CD4-positive, alpha-beta T cell treated with Interferon alpha-2 for 1 hour (primary cell): ENCODE results near the gene MEIS1.

Experiments
- DNase-seq, 2 donors: peaks; one replicate each; pipeline ENCODE4 v3.0.0-alpha.2; 2020 to 2022

The MEIS1 gene

DNA sequence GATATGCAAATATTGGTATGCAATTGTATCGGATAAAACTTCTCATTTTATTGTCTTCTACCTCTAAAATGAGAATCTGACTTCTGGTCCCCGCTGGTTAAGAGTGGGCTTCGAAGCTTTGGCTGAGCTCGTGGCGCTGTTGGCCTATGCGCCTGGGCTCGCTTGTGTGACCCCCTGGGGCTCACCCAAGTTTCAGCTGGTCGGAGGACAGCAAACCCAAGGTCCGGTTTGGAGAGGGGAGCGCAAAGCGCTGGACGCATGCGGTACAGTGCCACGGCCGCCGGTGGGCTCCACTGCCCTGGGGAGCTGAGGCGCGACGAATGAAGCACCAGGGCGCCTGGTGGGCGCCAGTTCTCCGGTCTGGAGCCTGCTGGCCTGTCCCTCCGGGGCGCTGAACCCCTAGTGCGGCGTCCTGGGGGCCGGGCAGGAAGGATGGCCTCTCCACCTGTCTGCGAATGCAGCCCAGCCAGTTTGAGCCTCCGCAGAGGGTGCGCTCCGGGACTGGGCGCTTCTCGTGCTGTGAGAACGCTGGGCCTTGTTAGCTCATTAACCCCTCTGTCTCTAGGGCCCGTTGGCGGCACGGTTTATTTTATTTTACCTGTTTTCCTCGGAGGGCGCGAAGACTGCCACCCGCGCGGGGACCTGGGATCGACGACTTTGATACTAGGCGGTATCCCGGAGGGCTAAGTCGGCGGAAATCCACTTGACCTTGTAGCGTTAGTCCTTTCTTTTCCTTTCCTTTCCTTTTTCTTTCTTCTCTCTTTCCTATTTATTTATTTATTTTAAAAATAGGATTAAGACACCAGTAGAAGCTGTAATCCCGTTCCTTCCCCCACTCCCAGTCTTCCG is 10.4 kb downstream of the MEIS1 start:
- no peak for DNase-seq

DNA sequence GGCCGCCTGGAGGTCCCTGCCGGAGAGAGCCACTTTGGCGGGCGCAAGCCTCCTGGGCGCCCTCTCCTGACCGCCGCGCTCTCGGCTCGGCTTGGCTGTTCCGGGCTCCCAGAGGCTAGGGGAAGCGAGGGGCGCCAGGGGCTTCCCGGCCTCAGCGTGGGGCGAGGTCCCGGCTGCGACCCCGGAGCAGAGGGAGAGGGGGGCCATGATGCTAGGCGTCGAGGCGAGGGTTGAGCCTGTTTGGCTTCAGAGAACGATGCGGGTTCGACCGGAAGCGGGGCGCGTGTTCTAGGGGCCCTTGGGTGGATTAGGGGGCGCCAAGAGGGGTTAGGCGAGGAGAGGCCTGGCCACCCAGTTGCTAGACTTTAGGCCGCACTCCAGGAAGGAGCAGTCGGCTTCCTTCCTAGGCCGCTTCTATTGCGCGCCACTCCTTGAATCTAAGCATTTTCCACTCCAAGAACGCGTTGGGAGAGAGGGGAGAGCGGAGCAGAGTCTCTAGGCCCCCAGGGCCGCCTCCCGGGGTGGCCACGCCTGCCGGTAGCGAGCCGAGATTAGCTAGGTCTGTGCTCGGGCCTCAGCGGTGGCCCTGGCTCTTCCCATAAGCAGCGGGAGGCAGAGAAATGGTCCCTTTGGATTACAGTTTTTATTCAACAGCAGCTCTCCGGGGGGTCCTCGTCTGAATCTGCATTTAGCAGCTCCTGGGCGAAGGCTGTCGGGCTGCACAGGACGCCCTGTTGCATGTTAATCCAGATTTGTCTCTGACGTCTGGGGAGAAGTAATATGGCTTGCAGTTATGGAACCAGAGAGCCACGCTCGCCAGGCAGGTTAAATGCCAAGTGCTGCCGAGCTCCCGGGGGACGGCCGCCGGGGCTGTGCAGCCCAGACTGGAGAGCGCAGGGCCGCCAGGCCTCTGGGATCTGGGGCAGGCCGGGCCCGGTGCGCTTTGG is 11.3 kb downstream of the MEIS1 start:
- DNase-seq, result no peak

DNA sequence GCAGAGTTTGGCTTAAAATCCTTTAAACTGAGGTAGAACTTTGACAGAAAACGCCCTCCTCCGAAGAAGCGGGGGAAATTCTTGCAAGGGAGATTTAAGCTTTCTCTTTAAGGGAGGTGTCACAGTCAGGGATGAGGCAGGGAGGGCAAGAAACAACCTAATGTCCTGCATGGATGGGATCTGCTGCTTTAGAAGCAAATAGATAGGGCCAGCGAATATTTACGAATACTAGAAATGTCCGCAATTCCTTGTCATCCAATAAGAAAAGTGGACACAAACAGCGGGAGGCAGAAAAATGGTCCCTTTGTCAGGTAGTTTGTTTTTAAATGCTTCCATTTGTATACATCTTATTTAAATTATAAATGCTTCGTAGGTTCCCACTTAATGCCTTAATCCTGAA is 12.0 kb downstream of the MEIS1 start:
- no peak for DNase-seq

DNA sequence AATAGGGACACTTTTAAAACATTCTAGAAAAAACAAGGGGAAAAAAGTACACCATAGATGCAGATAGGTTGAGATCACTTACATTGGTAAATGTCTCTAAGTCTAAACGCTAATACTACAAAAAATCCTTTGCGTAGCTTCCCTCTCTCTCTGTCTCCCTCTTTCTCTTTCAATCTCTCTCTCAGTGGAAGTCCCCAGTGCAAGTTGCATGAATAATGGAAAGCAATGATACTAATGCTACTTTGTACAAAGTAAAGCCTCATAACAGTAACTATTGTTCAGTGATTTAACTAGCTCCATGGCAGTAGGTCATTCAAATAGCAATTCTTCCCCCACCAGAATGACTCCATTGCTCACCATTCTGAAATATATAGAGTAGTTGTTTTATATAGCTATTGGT is 12.8 kb downstream of the MEIS1 start:
- no peak for DNase-seq

DNA sequence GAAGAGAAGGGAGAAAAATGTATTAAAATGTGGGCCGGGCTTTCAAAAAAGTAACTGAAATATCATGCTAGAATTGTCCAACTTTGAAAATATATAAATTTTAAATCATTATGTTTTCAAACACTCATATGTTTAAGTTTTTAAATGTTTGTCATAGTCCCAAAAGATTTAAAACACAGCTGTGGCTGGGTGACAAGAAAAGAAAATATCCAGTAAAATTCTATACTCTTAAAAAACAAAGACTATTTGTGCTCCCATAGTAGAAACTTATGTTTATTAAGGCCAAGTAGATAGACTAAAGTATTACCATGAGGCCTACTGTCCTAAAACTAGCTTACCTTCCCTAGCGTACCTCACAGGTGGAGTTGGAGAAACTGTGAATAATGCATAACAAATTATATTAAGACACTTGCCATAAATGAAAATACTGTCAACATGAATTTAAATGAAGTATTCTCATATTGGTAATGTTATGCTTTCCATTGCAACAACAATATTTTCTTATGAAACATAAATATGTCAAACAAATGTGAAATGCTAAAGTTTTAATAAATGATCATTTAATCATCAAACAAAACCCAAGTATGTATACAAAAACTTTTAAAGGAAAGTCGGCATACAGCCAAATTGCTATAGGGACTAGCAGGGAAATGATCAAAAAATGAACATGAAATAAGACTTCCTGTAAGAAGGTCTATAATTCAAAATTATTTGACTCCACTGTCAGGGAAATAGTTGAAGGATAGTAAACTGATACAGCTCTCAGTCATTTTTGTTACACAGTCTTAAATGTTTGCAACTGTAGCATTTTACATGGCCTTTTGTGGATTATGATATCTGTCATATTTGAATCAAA is 13.4 kb downstream of the MEIS1 start:
- DNase-seq, result no peak

DNA sequence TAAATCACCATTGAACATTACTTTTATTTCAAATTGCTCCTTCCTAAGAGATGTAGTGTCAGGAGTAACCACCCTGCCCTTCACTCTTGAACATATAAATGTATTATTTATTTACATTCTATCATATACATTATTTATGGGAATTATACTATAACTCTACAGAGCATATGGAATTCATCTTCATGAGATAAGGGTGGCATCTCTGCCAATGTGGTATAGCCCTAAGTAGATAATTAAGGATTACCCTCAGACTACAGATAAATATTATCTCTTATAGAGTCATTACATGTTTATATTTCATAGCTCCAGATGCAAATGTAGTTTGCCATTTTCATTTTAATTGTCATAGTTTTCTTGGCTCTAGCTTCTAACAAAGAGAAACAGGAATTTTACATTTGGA is 17.3 kb downstream of the MEIS1 start:
- DNase-seq, result no peak

DNA sequence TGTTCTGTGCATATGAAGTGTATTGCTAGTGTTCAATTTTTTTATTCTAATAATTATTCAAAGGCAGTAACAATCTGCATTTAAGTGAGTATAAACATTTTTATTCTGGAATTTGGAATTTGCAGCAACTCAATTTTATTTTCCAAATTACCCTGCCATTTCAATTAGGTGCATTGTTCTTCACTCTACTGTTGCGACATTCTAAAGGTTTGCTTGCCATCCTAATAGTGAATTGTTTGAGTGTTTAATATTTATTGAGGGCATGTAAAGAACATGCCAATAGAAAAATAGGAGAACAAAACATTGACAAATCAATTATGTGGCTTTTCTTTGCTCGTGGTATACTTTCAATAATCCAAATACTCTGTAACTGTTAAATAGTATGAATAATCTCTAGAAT is 18.0 kb downstream of the MEIS1 start:
- no peak for DNase-seq

DNA sequence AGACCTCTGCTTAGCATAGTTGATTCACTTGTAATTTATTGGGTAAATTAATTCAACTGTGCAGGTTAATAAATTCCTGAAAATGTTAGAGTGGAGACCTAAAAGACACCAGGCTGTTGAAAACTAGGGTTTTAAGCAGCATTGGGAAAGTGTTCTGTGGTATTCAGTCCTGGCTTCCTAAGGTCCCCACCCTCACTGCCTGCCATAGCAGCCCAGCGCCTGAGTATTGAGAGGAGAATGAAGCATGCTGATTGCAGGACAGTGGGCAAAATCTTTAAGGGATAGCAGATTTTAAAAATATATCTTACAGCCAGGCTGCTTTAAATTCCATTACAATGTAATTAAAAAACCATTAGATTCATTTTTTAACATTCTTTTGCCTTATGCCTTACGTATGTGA is 20.6 kb downstream of the MEIS1 start:
- no peak for DNase-seq

DNA sequence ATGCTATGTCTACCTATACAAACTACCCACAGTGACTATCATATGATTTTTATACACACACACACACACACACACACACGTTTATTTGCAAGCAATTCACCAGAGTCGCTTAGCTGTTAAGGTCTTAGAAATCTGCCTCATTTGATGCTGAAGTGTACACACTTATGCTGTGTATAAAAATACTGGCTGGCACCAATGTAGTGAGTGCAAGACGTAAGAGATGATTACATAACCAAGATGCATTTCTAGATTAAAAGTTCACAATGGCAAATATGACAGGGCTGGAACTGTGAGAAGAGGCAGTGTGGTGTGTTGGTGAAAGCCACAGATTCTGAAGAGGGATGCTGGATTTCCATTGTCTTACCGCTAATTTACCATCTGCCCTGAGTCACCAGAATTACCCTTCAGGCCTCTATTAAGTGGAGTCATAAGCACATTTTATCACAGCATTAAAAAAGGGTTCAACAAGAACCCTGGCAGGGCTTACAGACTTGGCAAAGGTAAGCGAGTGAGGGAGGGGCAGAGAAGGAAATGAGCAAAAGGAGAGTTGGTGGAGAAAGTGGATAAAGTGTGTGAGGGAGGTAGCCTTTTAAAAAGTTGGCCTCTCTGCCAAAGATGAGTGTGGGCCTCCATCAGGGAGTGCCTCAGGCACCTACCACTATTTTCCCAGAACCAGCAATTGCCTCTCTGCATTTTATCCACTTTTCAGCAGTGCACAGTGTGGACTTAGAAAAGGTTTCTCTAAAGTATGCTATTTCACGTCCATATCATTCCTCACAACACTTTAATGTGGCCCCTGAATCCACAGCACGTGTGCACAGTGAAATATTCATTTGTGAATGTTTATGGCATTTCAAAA is 21.5 kb downstream of the MEIS1 start:
- no peak for DNase-seq

DNA sequence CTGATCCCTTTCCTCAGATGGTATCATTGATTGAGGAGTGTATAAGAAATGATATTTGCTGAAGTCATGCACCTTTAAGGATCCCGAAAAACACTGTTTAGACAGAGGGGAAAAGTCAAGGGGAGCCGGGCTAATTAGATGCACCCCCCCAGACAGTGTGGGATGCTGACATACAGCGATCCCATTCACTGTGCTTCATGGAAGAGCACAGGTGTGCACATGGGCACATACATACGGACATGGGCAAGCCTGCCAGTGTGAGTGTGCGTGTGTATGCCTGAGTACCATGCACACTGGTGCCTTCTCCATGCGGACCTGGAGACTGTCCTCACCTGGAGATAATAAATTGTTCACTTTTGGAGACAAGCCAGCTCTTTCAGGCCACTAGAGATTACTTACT is 22.6 kb downstream of the MEIS1 start:
- no peak for DNase-seq

DNA sequence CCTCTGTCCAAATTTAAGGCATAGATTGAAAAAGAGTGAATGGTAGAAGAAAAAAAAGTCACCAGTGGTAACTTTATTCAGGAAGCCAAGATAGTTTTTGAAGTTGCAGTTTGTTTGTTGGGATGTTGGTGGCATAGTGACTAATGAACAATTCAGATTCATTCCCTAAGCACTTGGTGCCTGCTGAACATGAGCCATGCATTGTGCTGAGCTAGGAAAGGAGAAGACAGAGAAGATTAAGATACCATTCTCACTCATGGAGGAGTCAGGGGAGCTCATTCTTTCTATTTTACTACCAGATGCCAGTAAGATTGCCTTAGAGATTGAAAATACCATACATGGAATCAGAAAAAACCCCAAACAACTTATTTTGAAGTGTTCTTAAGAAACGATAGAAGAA is 25.1 kb downstream of the MEIS1 start:
- no peak for DNase-seq

DNA sequence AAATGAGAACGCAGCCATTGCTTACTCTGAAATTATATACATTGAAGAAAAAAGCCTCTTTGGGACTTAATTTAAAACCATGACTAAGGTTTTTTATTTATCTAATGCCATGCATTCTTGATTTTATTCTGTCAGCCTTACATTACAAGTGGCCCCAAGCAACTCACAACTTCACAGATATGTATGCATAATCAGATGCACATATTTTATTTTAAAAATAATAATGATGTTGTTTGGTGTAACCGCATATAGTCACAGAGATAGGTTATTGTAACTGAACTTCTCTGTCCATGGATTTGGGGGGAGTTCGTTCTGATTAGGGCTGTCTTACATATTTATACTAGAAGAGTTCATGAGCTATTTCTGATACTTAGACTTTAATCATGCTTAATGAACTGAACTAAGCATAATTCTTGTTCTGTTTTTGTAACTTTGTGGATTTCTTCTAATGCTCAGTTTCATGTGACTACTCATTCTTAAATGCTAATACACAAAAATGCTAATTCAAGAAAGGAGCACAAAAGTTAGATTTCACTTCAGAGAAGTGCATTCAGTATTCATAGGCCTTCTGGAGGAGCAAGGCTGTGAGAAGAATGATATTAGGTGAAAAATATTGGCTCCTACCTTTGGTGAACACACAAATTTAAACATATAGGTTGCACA is 26.2 kb downstream of the MEIS1 start:
- no peak for DNase-seq

DNA sequence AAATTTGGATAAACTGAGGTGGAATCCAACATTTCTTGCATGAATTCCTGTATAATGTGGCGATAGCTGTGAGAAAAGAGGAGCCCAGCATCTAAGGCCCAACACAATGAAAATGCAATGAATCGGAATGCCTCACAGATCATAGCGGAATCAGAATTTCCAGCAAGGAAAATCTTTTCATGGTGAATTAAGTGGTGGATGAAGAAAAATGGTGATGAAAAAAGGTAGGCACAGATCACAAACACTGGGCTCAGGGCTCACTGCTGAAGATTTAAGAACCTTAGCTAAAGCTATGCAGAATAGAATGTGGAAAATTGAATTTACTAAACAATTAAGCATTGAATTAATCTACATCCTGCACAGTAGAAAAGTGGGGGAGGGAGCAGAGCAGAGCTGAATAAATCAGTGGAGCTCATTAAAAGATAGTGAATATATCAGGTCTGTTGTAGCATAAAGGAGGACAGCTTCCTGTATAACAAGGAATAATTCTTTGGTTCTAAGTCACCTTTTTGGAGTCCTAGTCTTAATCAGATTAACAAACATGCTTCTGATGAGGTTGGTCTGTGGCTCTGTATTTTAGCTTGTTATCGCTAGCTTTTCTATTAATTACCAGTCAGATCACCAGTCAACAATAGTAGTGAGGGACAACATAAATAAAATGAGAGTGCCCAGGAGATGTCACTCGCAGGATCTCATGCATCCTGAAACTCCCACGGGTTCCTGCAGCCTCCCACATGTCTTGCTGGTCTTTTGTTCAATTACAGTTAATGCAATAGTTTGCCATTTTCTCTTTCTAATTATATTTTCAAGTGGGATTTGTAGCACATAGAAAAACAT is 27.0 kb downstream of the MEIS1 start:
- DNase-seq, result no peak

DNA sequence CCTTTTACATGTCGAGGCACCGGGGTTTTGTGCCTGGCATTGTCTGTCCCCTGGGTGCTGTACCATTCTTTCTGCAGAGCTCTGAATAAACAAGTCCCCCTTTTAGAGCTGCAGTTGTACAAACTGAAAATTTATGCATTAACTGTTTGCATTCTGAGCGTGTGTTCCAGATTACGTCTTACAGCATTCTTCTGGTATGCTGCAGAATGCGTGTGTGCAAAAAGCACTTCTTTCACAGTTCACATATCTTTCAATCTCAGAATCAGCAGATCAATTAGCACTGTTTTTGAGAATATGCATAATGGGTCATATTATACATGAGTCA is 27.5 kb downstream of the MEIS1 start:
- DNase-seq, result no peak

DNA sequence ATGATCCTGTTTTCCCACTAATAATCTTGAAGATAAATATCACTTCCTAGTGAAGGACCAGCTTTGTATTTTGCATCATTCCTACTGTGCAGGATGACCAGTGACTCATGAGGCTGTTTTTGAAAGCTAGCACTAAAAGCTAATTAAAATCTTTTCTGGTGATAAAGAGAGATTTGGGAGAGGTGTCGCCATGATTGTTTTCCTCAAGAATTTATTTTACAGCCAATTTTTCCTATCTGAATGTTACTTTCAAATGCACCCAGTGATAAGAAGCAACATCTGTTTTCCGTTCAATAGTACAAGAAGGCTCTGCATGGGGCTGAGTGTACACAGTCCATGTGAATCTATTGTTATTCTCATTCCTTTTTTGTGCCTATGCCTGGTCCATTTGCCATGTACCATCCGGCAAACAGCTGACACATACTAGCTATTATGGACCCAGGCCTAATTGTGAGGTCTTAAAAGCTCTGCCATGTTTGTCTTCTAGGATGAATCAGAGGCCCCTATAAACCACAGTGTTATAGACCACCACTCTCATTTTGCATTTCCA is 28.4 kb downstream of the MEIS1 start:
- DNase-seq, result no peak

DNA sequence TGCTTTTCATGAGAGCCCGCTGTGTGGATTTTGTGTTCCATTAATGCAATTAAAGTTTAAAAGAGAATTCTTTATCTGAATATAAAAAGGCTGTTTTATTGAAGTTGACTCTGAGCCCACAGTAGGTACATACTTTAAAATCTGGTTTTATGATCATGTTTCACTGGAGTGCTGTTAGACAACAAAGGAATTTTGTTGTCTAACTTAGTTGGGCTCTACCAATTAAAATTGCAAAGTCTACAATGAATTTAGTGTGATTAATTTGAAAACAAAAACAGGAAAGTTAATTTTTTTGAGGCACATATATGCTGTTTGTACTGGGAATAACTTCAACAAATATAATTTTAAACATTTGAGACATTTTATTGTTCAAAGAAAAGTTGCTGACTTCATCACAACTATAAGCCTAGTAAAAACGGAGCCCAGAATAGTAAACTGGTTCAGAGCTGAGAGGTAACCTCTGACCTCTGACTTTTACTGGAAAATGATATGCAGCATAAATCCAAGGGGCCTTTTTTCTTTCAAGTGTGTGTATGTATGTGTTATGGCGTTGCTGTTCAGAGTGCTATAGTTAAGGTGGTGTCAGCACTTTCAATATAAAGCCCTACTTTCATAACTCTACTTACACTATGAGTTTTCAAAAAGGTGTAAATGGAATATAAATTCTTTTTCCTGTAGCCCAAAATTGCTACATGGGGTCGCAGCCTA is 30.2 kb downstream of the MEIS1 start:
- DNase-seq, result no peak

DNA sequence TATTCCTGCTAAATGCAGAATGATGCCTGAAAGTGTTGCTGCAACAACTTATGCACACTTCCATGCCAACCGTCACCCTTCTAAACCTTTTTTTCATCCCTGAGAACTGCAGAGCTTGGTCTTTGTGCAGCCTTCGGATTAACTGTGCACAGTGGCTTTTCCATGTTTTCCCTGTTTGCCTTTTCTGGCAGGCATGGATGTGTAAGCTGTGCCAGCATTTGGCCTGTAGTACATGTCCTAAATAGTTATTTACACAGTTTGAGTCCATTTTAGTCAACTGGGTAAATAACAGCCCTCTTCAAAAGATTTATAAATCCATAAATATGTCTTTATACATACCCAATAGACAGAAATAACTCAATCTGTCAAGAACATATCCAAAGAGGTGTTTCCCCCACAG is 31.5 kb downstream of the MEIS1 start:
- DNase-seq, result no peak

DNA sequence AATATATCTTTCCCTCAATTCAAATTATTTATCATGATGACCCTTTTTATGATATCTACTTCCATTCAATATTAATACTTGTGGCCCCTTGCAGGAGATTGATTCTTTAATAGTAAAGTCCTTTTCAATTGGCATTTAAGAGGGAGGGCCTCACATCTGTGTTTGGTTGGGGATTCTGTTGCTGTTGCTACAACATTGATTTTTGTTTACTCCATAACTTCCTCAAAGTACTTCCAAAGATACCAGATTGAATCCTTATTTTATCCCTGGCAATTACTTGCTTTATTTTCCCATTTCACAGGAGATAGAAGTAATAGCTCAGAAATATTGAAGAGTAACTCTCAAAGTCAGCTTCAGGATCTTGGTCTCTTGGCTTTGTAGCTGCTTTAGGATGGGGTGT is 32.8 kb downstream of the MEIS1 start:
- DNase-seq, result no peak

DNA sequence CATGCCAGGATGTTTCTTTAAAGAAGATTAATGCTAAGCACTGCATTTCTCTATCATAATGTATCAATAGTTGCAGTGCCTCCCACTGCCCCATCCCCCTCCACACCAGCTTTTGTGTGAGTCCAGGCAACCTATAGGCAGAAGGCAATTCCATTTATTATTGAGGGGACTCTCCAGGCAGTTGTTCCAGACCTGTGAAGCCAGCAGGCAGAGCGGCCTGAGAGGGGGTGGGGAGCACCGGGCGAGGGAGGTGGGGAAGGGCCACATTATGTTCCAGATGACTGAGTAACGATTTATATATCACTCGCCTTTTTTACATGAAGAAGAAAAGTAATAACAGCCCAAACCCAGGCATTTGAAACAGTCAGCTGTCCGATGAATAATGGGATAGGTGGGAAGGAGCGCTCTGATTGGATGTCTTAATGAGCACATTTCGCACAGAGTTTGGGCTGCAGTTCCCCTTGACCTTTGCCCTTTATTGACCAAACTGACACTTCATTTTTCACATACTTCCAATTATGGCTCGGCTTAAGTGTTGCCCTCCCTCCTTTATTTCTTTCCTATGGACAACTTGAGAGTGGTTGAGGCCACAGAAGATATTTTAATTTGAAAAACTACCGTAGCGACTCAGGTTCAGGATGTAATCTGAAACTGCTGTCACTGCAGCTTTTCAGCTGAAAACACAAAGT is 34.4 kb downstream of the MEIS1 start:
- no peak for DNase-seq
